ENCODE measurements around the gene CACFD1.

The CACFD1 gene

GRCh38 chr9:133517711-133518110 lies 57.9 kb downstream of the CACFD1 start:
- no peaks in the 10 kb centered on the region for H3K36me3 ChIP-seq (replicated peaks in 1 of 2; ENCODE audit: control insufficient read depth in 2 of 2, insufficient read depth in 2 of 2, low read length in 2 of 2)
- no CpG with 5 or more reads among the region's 8 CpGs for WGBS, 2 donors (ENCODE audit: extremely low coverage in 2 of 2, insufficient read length in 2 of 2, insufficient replicate concordance in 1 of 2)
- H4K8ac ChIP-seq (ENCODE audit: low read depth, low read length), result no peak overlapping the region
- H2BK12ac ChIP-seq (ENCODE audit: low read length), result peak overlapping the region; percentile 58
- no peak overlapping the region for H3K4me3 ChIP-seq (ENCODE audit: low read length in 2 of 2)
- peaks cover 0 to 10% (median 0%) of the 10 kb centered on the region in 3 experiments for H3K27me3 ChIP-seq (ENCODE audit: control insufficient read depth in 3 of 3, insufficient read depth in 3 of 3, low read depth in 1 of 3, low read length in 3 of 3)
- no peaks in the 10 kb centered on the region for H3K9me3 ChIP-seq (replicated peaks in 1 of 2; ENCODE audit: control insufficient read depth in 2 of 2, insufficient read depth in 1 of 2, low read depth in 1 of 2, low read length in 2 of 2)
- H2BK15ac ChIP-seq (ENCODE audit: low read length), result no peak overlapping the region
- no peak for DNase-seq (ENCODE audit: low spot score)
- H3K9ac ChIP-seq (ENCODE audit: low read depth, low read length, poor library complexity), result peak overlapping the region; percentile 18
- no peak overlapping the region for H2BK120ac ChIP-seq (ENCODE audit: low read depth, low read length)
- no peak overlapping the region for H3K14ac ChIP-seq (ENCODE audit: low read length)
- H2AK5ac ChIP-seq (ENCODE audit: low read depth, low read length), result peak overlapping the region; percentile 4
- H4K91ac ChIP-seq (ENCODE audit: low read depth, low read length, poor library complexity), result no peak overlapping the region
- H3K4me2 ChIP-seq (ENCODE audit: insufficient read depth, low read length, poor library complexity, severe bottlenecking), result no peak overlapping the region
- H3K79me1 ChIP-seq (ENCODE audit: low read depth, low read length), result no peaks in the 10 kb centered on the region
- no peak overlapping the region for H2AFZ ChIP-seq (ENCODE audit: low read length)
- peaks cover 0 to 4% of the 10 kb centered on the region in 2 donors for H3K4me1 ChIP-seq (ENCODE audit: control insufficient read depth in 2 of 2, insufficient read depth in 1 of 2, low read depth in 1 of 2, low read length in 2 of 2)
- no peak overlapping the region for H3K23ac ChIP-seq (ENCODE audit: low read depth, low read length, poor library complexity)
- H3K4ac ChIP-seq (ENCODE audit: low read length), result no peak overlapping the region
- H3K18ac ChIP-seq (ENCODE audit: low read length), result peak overlapping the region; percentile 80
- no peak overlapping the region for H2BK5ac ChIP-seq (ENCODE audit: low read length)
- H3K27ac ChIP-seq (replicated peaks; ENCODE audit: low read length), result no peak overlapping the region

DNA sequence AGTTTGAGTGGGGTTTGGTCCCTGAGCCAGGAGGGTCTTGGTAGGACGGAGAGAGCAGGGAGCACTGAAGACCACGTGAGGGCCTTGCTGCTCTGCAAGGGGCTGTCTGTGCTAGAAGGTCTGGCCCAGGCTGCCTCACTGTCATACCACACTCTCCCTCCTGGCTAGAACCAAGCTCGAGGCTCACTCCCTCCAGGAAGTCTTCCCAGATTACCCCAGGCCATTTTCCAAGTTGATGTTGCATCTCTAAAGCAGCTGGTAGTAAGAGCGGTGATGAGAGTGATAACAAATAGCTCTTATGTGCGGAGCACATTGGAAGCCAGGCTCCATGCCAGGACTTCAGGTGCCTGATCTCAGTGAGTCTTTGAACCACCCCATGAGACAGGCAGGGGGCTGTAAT lies 58.4 kb downstream of the CACFD1 start:
- no peaks in the 10 kb centered on the region for H3K79me1 ChIP-seq (ENCODE audit: low read depth, low read length)
- peaks cover 0 to 14% (median 0%) of the 10 kb centered on the region in 3 experiments for H3K27me3 ChIP-seq (ENCODE audit: control insufficient read depth in 3 of 3, insufficient read depth in 3 of 3, low read depth in 1 of 3, low read length in 3 of 3)
- H3K9me3 ChIP-seq (replicated peaks in 1 of 2; ENCODE audit: control insufficient read depth in 2 of 2, insufficient read depth in 1 of 2, low read depth in 1 of 2, low read length in 2 of 2), result no peaks in the 10 kb centered on the region
- H2AK5ac ChIP-seq (ENCODE audit: low read depth, low read length), result peak overlapping the region; percentile 56
- no peak overlapping the region for H3K4ac ChIP-seq (ENCODE audit: low read length)
- no CpG with 5 or more reads among the region's 5 CpGs for WGBS, 2 donors (ENCODE audit: extremely low coverage in 2 of 2, insufficient read length in 2 of 2, insufficient replicate concordance in 1 of 2)
- H2BK120ac ChIP-seq (ENCODE audit: low read depth, low read length), result no peak overlapping the region
- peaks cover 0 to 2% of the 10 kb centered on the region in 2 donors for H3K4me1 ChIP-seq (ENCODE audit: control insufficient read depth in 2 of 2, insufficient read depth in 1 of 2, low read depth in 1 of 2, low read length in 2 of 2)
- H4K91ac ChIP-seq (ENCODE audit: low read depth, low read length, poor library complexity), result no peak overlapping the region
- H3K36me3 ChIP-seq (replicated peaks in 1 of 2; ENCODE audit: control insufficient read depth in 2 of 2, insufficient read depth in 2 of 2, low read length in 2 of 2), result no peaks in the 10 kb centered on the region
- no peak overlapping the region for H3K4me3 ChIP-seq (ENCODE audit: low read length in 2 of 2)
- no peak overlapping the region for H3K23ac ChIP-seq (ENCODE audit: low read depth, low read length, poor library complexity)
- H3K18ac ChIP-seq (ENCODE audit: low read length), result no peak overlapping the region
- no peak overlapping the region for H3K9ac ChIP-seq (ENCODE audit: low read depth, low read length, poor library complexity)
- H3K14ac ChIP-seq (ENCODE audit: low read length), result no peak overlapping the region
- H2AFZ ChIP-seq (ENCODE audit: low read length), result no peak overlapping the region
- H2BK12ac ChIP-seq (ENCODE audit: low read length), result no peak overlapping the region
- no peak overlapping the region for H3K4me2 ChIP-seq (ENCODE audit: insufficient read depth, low read length, poor library complexity, severe bottlenecking)
- H3K27ac ChIP-seq (replicated peaks; ENCODE audit: low read length), result no peak overlapping the region
- H2BK5ac ChIP-seq (ENCODE audit: low read length), result no peak overlapping the region
- H4K8ac ChIP-seq (ENCODE audit: low read depth, low read length), result no peak overlapping the region
- no peak for DNase-seq (ENCODE audit: low spot score)
- peak overlapping the region; percentile 85 for H2BK15ac ChIP-seq (ENCODE audit: low read length)

- Histone ChIP-seq H3K4me1 (ENCODE audit: control insufficient read depth in 2 of 2, insufficient read depth in 1 of 2, low read depth in 1 of 2, low read length in 2 of 2) (peaks cover 0 to 3% of the 10 kb centered on the region in 2 donors), H3K4ac (ENCODE audit: low read length) (peak overlapping the region; percentile 53), H3K9me3 (replicated peaks in 1 of 2; ENCODE audit: control insufficient read depth in 2 of 2, insufficient read depth in 1 of 2, low read depth in 1 of 2, low read length in 2 of 2) (no peaks in the 10 kb centered on the region), H2BK120ac (ENCODE audit: low read depth, low read length) (no peak overlapping the region), H3K36me3 (replicated peaks in 1 of 2; ENCODE audit: control insufficient read depth in 2 of 2, insufficient read depth in 2 of 2, low read length in 2 of 2) (no peaks in the 10 kb centered on the region), H3K18ac (ENCODE audit: low read length) (peak overlapping the region; percentile 71), H3K27me3 (ENCODE audit: control insufficient read depth in 3 of 3, insufficient read depth in 3 of 3, low read depth in 1 of 3, low read length in 3 of 3) (peaks cover 0 to 16% (median 0%) of the 10 kb centered on the region in 3 experiments), H3K79me1 (ENCODE audit: low read depth, low read length) (no peaks in the 10 kb centered on the region), H3K9ac (ENCODE audit: low read depth, low read length, poor library complexity) (no peak overlapping the region), H2BK5ac (ENCODE audit: low read length) (no peak overlapping the region), H2BK15ac (ENCODE audit: low read length) (peak overlapping the region; percentile 67), H3K14ac (ENCODE audit: low read length) (peak overlapping the region; percentile 56), H3K4me2 (ENCODE audit: insufficient read depth, low read length, poor library complexity, severe bottlenecking) (no peak overlapping the region), H2AFZ (ENCODE audit: low read length) (no peak overlapping the region), H4K91ac (ENCODE audit: low read depth, low read length, poor library complexity) (no peak overlapping the region), H3K4me3 (ENCODE audit: low read length in 2 of 2) (no peak overlapping the region), H3K23ac (ENCODE audit: low read depth, low read length, poor library complexity) (peak overlapping the region; percentile 55), H3K27ac (replicated peaks; ENCODE audit: low read length) (no peak overlapping the region), H2BK12ac (ENCODE audit: low read length) (no peak overlapping the region), H2AK5ac (ENCODE audit: low read depth, low read length) (peak overlapping the region; percentile 56), H4K8ac (ENCODE audit: low read depth, low read length) (no peak overlapping the region)
- no peak for DNase-seq (ENCODE audit: low spot score)
- no CpG with 5 or more reads among the region's 27 CpGs for WGBS, 2 donors (ENCODE audit: extremely low coverage in 2 of 2, insufficient read length in 2 of 2, insufficient replicate concordance in 1 of 2)
Measured at GRCh38 chr9:133518706-133519449, 59.1 kb downstream of the CACFD1 start.

GRCh38 chr9:133519693-133520092 lies 59.9 kb downstream of the CACFD1 start:
- Histone ChIP-seq H2BK5ac (ENCODE audit: low read length) (no peak overlapping the region), H3K4me3 (ENCODE audit: low read length in 2 of 2) (no peak overlapping the region), H3K9ac (ENCODE audit: low read depth, low read length, poor library complexity) (peak overlapping the region; percentile 54), H3K14ac (ENCODE audit: low read length) (no peak overlapping the region), H3K27ac (replicated peaks; ENCODE audit: low read length) (no peak overlapping the region), H3K4ac (ENCODE audit: low read length) (no peak overlapping the region), H3K4me2 (ENCODE audit: insufficient read depth, low read length, poor library complexity, severe bottlenecking) (no peak overlapping the region), H2AFZ (ENCODE audit: low read length) (no peak overlapping the region), H2BK15ac (ENCODE audit: low read length) (no peak overlapping the region), H3K9me3 (replicated peaks in 1 of 2; ENCODE audit: control insufficient read depth in 2 of 2, insufficient read depth in 1 of 2, low read depth in 1 of 2, low read length in 2 of 2) (no peaks in the 10 kb centered on the region), H3K36me3 (replicated peaks in 1 of 2; ENCODE audit: control insufficient read depth in 2 of 2, insufficient read depth in 2 of 2, low read length in 2 of 2) (no peaks in the 10 kb centered on the region), H4K91ac (ENCODE audit: low read depth, low read length, poor library complexity) (no peak overlapping the region), H3K4me1 (ENCODE audit: control insufficient read depth in 2 of 2, insufficient read depth in 1 of 2, low read depth in 1 of 2, low read length in 2 of 2) (peaks cover 0 to 3% of the 10 kb centered on the region in 2 donors), H3K27me3 (ENCODE audit: control insufficient read depth in 3 of 3, insufficient read depth in 3 of 3, low read depth in 1 of 3, low read length in 3 of 3) (peaks cover 0 to 16% (median 0%) of the 10 kb centered on the region in 3 experiments), H4K8ac (ENCODE audit: low read depth, low read length) (no peak overlapping the region), H3K18ac (ENCODE audit: low read length) (peak overlapping the region; percentile 53), H3K23ac (ENCODE audit: low read depth, low read length, poor library complexity) (no peak overlapping the region), H2BK12ac (ENCODE audit: low read length) (no peak overlapping the region), H3K79me1 (ENCODE audit: low read depth, low read length) (no peaks in the 10 kb centered on the region), H2AK5ac (ENCODE audit: low read depth, low read length) (no peak overlapping the region), H2BK120ac (ENCODE audit: low read depth, low read length) (no peak overlapping the region)
- no peak for DNase-seq (ENCODE audit: low spot score)
- no CpG with 5 or more reads among the region's 7 CpGs for WGBS, 2 donors (ENCODE audit: extremely low coverage in 2 of 2, insufficient read length in 2 of 2, insufficient replicate concordance in 1 of 2)
